OCI-LY7 (cell line): ENCODE measurements around the gene DLGAP3. TPM values are rescaled to one million over a fixed set of nuclear protein-coding genes. Genes with fewer than 3 reads are reported as not detected.

ENCODE experiments used
- BruUV-seq: library from RNA; stranded (reverse); fragments of 400-500 nt; replicated peaks from 2 replicates; lab custom pipeline; 2021; lab: Mats Ljungman, UMichigan
- CTCF ChIA-PET: fragments of 300-600 bp; sonication (Branson Sonifier 250); formaldehyde crosslinking; loops from one replicate; lab custom pipeline; 2022; ENCODE audit warnings: antibody characterized with exemption; ENCODE audit not compliant: unreplicated experiment; lab: Charles Lee
- POLR2A ChIA-PET: fragments of 300-600 bp; sonication (Branson Sonifier 250); formaldehyde crosslinking; loops from one replicate; lab custom pipeline; 2022; ENCODE audit warnings: antibody characterized with exemption; lab: Charles Lee
- DNase-seq: peaks from one replicate; pipeline ENCODE4 v3.0.0-alpha.2; 2015; ENCODE audit warnings: low spot score
- H2AFZ ChIP-seq: fragments of 200-600 bp; sonication (generic), shearing (Covaris generic); 2 replicates; pipeline ENCODE4 v1.6.1; 2014; ENCODE audit warnings: mild to moderate bottlenecking, antibody characterized with exemption, low read length, moderate library complexity
- H3K27ac ChIP-seq: fragments of 200-600 bp; sonication (generic); 2 replicates; pipeline ENCODE4 v1.5.1; 2014; ENCODE audit warnings: mixed run types, low read depth, mild to moderate bottlenecking, moderate library complexity, low read length, inconsistent platforms; ENCODE audit not compliant: poor library complexity, severe bottlenecking
- H3K36me3 ChIP-seq: fragments of 200-600 bp; sonication (generic); 2 replicates; pipeline ENCODE4 v1.6.1; 2014; ENCODE audit warnings: mild to moderate bottlenecking, antibody characterized with exemption, low read length, moderate library complexity, mixed read lengths; ENCODE audit not compliant: insufficient read depth
- H3K4me1 ChIP-seq: fragments of 200-600 bp; sonication (generic); 2 replicates; pipeline ENCODE4 v1.5.1; 2014; ENCODE audit warnings: mild to moderate bottlenecking, low read length; ENCODE audit not compliant: insufficient read depth, poor library complexity, severe bottlenecking
- H3K4me2 ChIP-seq: fragments of 200-600 bp; sonication (generic); 2 replicates; pipeline ENCODE4 v1.6.1; 2014; ENCODE audit warnings: mild to moderate bottlenecking, low read length
- H3K4me3 ChIP-seq: fragments of 200-600 bp; sonication (generic); 2 replicates; pipeline ENCODE4 v1.5.1; 2014; ENCODE audit warnings: mild to moderate bottlenecking, low read depth, low read length; ENCODE audit not compliant: poor library complexity, severe bottlenecking
- H3K79me2 ChIP-seq: fragments of 200-600 bp; sonication (generic); 2 replicates; pipeline ENCODE4 v1.6.1; 2016; ENCODE audit warnings: low read depth, mild to moderate bottlenecking, low read length, moderate library complexity, mixed read lengths; ENCODE audit not compliant: insufficient read depth
- H3K9me2 ChIP-seq: fragments of 200-600 bp; sonication (generic); 2 replicates; pipeline ENCODE4 v1.6.1; 2016; ENCODE audit warnings: mild to moderate bottlenecking, low read length, mixed read lengths; ENCODE audit not compliant: insufficient read depth
- H3K9me3 ChIP-seq: fragments of 200-600 bp; sonication (generic); 2 replicates; pipeline ENCODE4 v1.6.1; 2014; ENCODE audit warnings: mild to moderate bottlenecking, mixed run types, low read length, mixed read lengths
- H4K20me1 ChIP-seq: fragments of 200-600 bp; sonication (generic); 2 replicates; pipeline ENCODE4 v1.6.1; 2014; ENCODE audit warnings: mild to moderate bottlenecking, antibody characterized with exemption, low read length, moderate library complexity, mixed read lengths; ENCODE audit not compliant: insufficient read depth
- EZH2phosphoT487 ChIP-seq: fragments of 200-600 bp; sonication (generic); IDR thresholded peaks from 2 replicates; pipeline ENCODE4 v1.6.1; 2018; ENCODE audit warnings: low read depth, borderline replicate concordance, mild to moderate bottlenecking, mixed run types, antibody characterized with exemption, low read length, moderate library complexity, mixed read lengths
- intact Hi-C: fragments of 100-400 bp; cut with micrococcal nuclease; formaldehyde crosslinking; loops from one replicate; pipeline ENCODE4 v1.10.0; 2022; ENCODE audit not compliant: unreplicated experiment
- total RNA-seq, 2 experiments: library from RNA; depleted of rRNA in 1 of 2; stranded (reverse); fragments of >200 nt in 1 of 2; shearing (Covaris generic) in 1 of 2; gene quantifications; 2 replicates each; pipeline ENCODE4 v1.2.3, GENCODE V29; 2014 to 2022
- TF ChIP-seq, protein P1 (sequence below): fragments of 200-600 bp; sonication (generic); conservative IDR thresholded peaks from 2 replicates; pipeline ENCODE4 v1.5.1; 2014; ENCODE audit warnings: mild to moderate bottlenecking, antibody characterized with exemption, low read length, moderate library complexity, mixed read lengths

DLGAP3 gene
- total RNA-seq, 2 experiments from 2014 or later, result 0.44 to 0.47 TPM

DNA sequence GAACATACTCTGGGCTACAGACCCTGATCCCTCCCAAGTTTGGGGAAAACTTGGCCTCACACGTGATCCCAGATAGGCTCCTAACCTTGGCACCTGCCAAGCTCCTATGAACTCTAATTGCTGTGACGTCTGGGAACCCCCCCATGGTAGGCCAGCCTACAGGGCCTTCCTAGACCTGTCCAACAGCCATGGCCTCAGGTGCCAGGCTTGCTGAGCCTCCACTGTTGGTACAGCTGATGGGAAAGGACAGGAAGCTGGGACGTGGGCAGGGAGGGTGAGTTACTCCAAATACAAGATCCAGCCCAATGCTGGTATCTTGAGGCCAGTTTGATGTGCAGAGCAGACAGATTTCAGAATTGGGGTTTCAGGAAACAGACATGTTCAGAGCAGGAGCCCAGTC, 89.0 kb downstream of the DLGAP3 start:
- Histone ChIP-seq H3K27ac (no peak overlapping the region), H4K20me1 (no peaks in the 10 kb centered on the region), H3K36me3 (no peaks in the 10 kb centered on the region), H3K79me2 (no peaks in the 10 kb centered on the region), H3K4me2 (no peak overlapping the region), H3K4me1 (no peaks in the 10 kb centered on the region), H3K9me3 (no peaks in the 10 kb centered on the region), H2AFZ (no peak overlapping the region), H3K4me3 (no peak overlapping the region), H3K9me2 (no peaks in the 10 kb centered on the region)
- intact Hi-C loops, result no loop called here
- no TSS peak for BruUV-seq
- POLR2A ChIA-PET, result interaction anchor here (0.6 kb wide), 1 partner anchor 13 kb away, joined by 4 read pairs; no protein-coding TSS in a partner anchor
- DNase-seq, result no peak
- no peak for TF ChIP-seq EZH2phosphoT487
- TF ChIP-seq, protein P1, sequence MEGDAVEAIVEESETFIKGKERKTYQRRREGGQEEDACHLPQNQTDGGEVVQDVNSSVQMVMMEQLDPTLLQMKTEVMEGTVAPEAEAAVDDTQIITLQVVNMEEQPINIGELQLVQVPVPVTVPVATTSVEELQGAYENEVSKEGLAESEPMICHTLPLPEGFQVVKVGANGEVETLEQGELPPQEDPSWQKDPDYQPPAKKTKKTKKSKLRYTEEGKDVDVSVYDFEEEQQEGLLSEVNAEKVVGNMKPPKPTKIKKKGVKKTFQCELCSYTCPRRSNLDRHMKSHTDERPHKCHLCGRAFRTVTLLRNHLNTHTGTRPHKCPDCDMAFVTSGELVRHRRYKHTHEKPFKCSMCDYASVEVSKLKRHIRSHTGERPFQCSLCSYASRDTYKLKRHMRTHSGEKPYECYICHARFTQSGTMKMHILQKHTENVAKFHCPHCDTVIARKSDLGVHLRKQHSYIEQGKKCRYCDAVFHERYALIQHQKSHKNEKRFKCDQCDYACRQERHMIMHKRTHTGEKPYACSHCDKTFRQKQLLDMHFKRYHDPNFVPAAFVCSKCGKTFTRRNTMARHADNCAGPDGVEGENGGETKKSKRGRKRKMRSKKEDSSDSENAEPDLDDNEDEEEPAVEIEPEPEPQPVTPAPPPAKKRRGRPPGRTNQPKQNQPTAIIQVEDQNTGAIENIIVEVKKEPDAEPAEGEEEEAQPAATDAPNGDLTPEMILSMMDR, result no peak
- CTCF ChIA-PET, result interaction anchor here (1.2 kb wide), 1 partner anchor 12 kb away, joined by 3 read pairs; no protein-coding TSS in a partner anchor

DNA sequence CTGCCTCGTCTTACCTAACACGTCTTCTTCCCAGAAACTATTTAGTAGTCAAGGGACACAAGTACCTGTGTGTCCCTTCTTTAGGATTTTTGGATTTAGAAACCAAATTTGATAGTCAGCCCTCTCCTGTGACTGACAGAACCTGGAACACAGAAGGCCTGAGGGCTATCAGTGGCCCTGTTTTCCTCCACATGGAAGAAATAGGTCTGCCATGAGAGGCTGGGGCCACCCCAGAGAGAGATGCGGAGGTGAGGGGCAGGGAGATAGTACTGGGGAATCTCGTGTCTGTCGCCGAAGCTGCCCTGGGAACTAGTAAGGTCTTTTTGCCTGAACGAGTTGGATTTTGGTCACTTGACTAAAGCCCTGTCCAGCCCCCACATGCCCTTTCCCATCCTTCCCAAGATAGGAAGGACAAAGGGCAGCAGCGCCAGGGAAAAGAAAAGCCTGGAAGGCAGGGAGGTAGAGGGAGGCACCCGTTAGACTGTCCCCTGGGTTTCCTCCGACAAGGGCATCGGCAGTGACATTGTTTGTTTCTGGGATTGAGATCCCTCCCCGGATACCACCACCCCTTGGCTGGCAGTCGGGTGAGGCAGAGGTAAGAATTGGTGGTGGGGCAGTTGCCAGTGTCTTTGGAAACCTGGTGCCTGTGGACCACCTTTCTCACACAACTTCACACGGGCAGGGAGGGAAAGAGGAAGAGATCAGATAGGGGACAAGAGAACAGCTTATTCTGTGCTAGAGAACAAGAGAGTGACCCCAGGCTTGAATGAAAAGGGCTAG, 89.7 kb downstream of the DLGAP3 start:
- no peak for TF ChIP-seq EZH2phosphoT487
- no peaks in the 10 kb centered on the region for H3K4me1 ChIP-seq
- intact Hi-C loops, result no loop called here
- no peak for DNase-seq
- no peak overlapping the region for H3K4me2 ChIP-seq
- no peaks in the 10 kb centered on the region for H3K9me3 ChIP-seq
- H4K20me1 ChIP-seq, result no peaks in the 10 kb centered on the region
- ChIA-PET POLR2A (no interaction called here), CTCF (interaction anchor here (1.2 kb wide), 1 partner anchor 13 kb away, joined by 3 read pairs; no protein-coding TSS in a partner anchor)
- H3K27ac ChIP-seq, result no peak overlapping the region
- no peaks in the 10 kb centered on the region for H3K9me2 ChIP-seq
- no TSS peak for BruUV-seq
- no peaks in the 10 kb centered on the region for H3K36me3 ChIP-seq
- no peak overlapping the region for H2AFZ ChIP-seq
- H3K4me3 ChIP-seq, result no peak overlapping the region
- H3K79me2 ChIP-seq, result no peaks in the 10 kb centered on the region

DNA sequence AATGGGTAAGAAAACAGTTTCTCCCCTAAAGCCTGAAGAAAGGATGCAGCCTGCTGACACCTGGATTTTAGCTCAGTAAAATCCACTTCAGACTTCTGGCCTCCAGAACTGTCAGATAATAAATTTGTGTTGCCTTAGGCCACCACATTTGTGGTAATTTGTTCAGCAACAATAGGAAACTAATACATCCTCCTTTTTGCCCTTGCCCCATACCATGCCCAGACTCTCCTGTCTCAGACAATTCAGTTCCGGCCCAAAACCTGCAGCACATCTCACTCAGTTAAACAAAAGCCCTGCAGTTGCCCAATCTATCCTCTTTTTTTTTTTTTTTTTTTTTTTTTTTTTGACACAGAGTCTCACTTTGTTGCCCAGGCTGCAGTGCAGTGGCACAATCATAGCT, 95.7 kb downstream of the DLGAP3 start:
- no peak overlapping the region for H3K4me3 ChIP-seq
- no peaks in the 10 kb centered on the region for H4K20me1 ChIP-seq
- H2AFZ ChIP-seq, result no peak overlapping the region
- H3K4me2 ChIP-seq, result no peak overlapping the region
- H3K36me3 ChIP-seq, result no peaks in the 10 kb centered on the region
- H3K27ac ChIP-seq, result no peak overlapping the region
- H3K4me1 ChIP-seq, result no peaks in the 10 kb centered on the region
- ChIA-PET CTCF (no interaction called here), POLR2A (interaction anchor here (0.6 to 0.8 kb wide), 2 partner anchors 17 to 56 kb away, joined by 3 to 6 read pairs; no protein-coding TSS in a partner anchor)
- DNase-seq, result no peak
- no TSS peak for BruUV-seq
- no peaks in the 10 kb centered on the region for H3K79me2 ChIP-seq
- TF ChIP-seq EZH2phosphoT487, result no peak
- TF ChIP-seq, protein P1, result no peak
- no peaks in the 10 kb centered on the region for H3K9me2 ChIP-seq
- intact Hi-C loops, result no loop called here
- no peaks in the 10 kb centered on the region for H3K9me3 ChIP-seq
